HCT116 (cell line): Measurements from ENCODE around the gene CCL13. TPM values are rescaled to one million over a fixed set of nuclear protein-coding genes. Genes with fewer than 3 reads are reported as not detected.

Experiments used
- ATAC-seq: fragments of 200-7000 bp; cut with Tn5 transposase; 2 replicates; pipeline ENCODE4 v1.9.1; 2020; ENCODE audit warnings: mild to moderate bottlenecking, moderate library complexity
- BruUV-seq: library from RNA; stranded (reverse); fragments of 400-500 nt; replicated peaks from 2 replicates; lab custom pipeline; 2021; lab: Mats Ljungman, UMichigan
- CTCF ChIA-PET: fragments of 300-600 bp; sonication (Branson Sonifier 250); formaldehyde crosslinking; loops from one replicate; lab custom pipeline; 2021; ENCODE audit warnings: antibody characterized with exemption; lab: Charles Lee
- POLR2A ChIA-PET: fragments of 300-600, 350-600 bp; sonication (Branson Sonifier 250); formaldehyde crosslinking; loops from one replicate; lab custom pipeline; 2021; ENCODE audit warnings: antibody characterized with exemption; lab: Charles Lee
- RAD21 ChIA-PET, 2 experiments: fragments of 300-600 bp; sonication (Branson Sonifier 250); formaldehyde crosslinking; loops; one replicate each; lab custom pipeline; 2023; ENCODE audit warnings: low total read pairs in 2 of 2; ENCODE audit not compliant: uncharacterized antibody in 2 of 2, unreplicated experiment in 2 of 2, low non-redundant PET in 1 of 2; lab: Charles Lee
- DNase-seq: peaks from one replicate; pipeline ENCODE4 v3.0.0-alpha.2; 2010; ENCODE audit warnings: low read depth, low spot score
- H2AFZ ChIP-seq: fragments of 200-600 bp; shearing (Covaris generic), sonication (generic); 2 replicates; pipeline ENCODE4 v1.6.1; 2017; ENCODE audit warnings: low read depth, mixed run types, mixed read lengths, antibody characterized with exemption, low read length; ENCODE audit not compliant: poor library complexity, severe bottlenecking
- H3K27ac ChIP-seq: 2 replicates; pipeline ENCODE4 v1.5.1; 2012; ENCODE audit warnings: low read depth, low read length
- H3K27me3 ChIP-seq: fragments of 200-600 bp; sonication (generic); 2 replicates; pipeline ENCODE4 v1.6.1; 2016; ENCODE audit warnings: mixed run types, low read length, mixed read lengths; ENCODE audit not compliant: insufficient read depth
- H3K36me3 ChIP-seq, 2 experiments: fragments of 200-500 bp in 1 of 2; fragments of 200-600 bp in 1 of 2; sonication (Bioruptor generic) in 1 of 2; sonication (generic) in 1 of 2; 2 replicates each; pipeline versions ENCODE4 v1.5.1 to v1.6.1; 2014 to 2016; ENCODE audit warnings: low read length in 2 of 2, inconsistent platforms in 1 of 2, mixed read lengths in 1 of 2, mixed run types in 1 of 2; ENCODE audit not compliant: insufficient read depth in 2 of 2, control insufficient read depth in 1 of 2
- H3K4me1 ChIP-seq, 2 experiments: fragments of 200-600 bp in 1 of 2; sonication (generic) in 1 of 2; 2 replicates each; pipeline versions ENCODE4 v1.5.1 to v1.6.1; 2012 to 2017; ENCODE audit warnings: low read length in 2 of 2, inconsistent platforms in 1 of 2, mild to moderate bottlenecking in 1 of 2, mixed read lengths in 1 of 2, mixed run types in 1 of 2, moderate library complexity in 1 of 2; ENCODE audit not compliant: insufficient read depth in 2 of 2, control insufficient read depth in 1 of 2
- H3K4me2 ChIP-seq: fragments of 200-600 bp; sonication (generic); 2 replicates; pipeline ENCODE4 v1.6.1; 2017; ENCODE audit warnings: mixed run types, low read length, mixed read lengths
- H3K4me3 ChIP-seq, 2 experiments: fragments of 200-600 bp in 1 of 2; sonication (generic) in 1 of 2; replicated peaks in 1 of 2; 2 replicates each; pipeline ENCODE4 v1.5.1; 2011 to 2016; ENCODE audit warnings: low read length in 2 of 2, control low read depth in 1 of 2, low read depth in 1 of 2, mild to moderate bottlenecking in 1 of 2, mixed read lengths in 1 of 2, mixed run types in 1 of 2
- H3K79me2 ChIP-seq: fragments of 200-600 bp; sonication (generic); 2 replicates; pipeline ENCODE4 v1.6.1; 2017; ENCODE audit warnings: mild to moderate bottlenecking, mixed run types, low read length, moderate library complexity, mixed read lengths; ENCODE audit not compliant: insufficient read depth
- H3K9ac ChIP-seq: fragments of 200-600 bp; sonication (generic); 2 replicates; pipeline ENCODE4 v1.6.1; 2016; ENCODE audit warnings: low read length, mixed read lengths
- H3K9me2 ChIP-seq: fragments of 200-600 bp; sonication (generic), shearing (Covaris generic); 2 replicates; pipeline ENCODE4 v1.6.1; 2017; ENCODE audit warnings: mixed run types, mild to moderate bottlenecking, moderate library complexity; ENCODE audit not compliant: insufficient read depth
- H3K9me3 ChIP-seq, 2 experiments: fragments of 200-500 bp in 1 of 2; fragments of 200-600 bp in 1 of 2; sonication (Bioruptor generic) in 1 of 2; sonication (generic) in 1 of 2; 2 replicates each; pipeline ENCODE4 v1.6.1; 2014 to 2017; ENCODE audit warnings: low read length in 2 of 2, mixed read lengths in 2 of 2, inconsistent platforms in 1 of 2, low read depth in 1 of 2, mild to moderate bottlenecking in 1 of 2, mixed run types in 1 of 2, moderate library complexity in 1 of 2; ENCODE audit not compliant: control insufficient read depth in 1 of 2, insufficient read depth in 1 of 2
- H4K20me1 ChIP-seq: fragments of 200-600 bp; sonication (generic), shearing (Covaris generic); 2 replicates; pipeline ENCODE4 v1.6.1; 2017; ENCODE audit warnings: mixed run types, mild to moderate bottlenecking, moderate library complexity; ENCODE audit not compliant: insufficient read depth
- CBX3 ChIP-seq: IDR thresholded peaks from 2 replicates; pipeline ENCODE4 v1.6.1; 2012; ENCODE audit warnings: low read depth
- CEBPB ChIP-seq: IDR thresholded peaks from 2 replicates; pipeline ENCODE4 v1.6.1; 2012; ENCODE audit warnings: low read depth
- CTCF ChIP-seq, 3 experiments: fragments of 200-600 bp in 1 of 3; sonication (generic) in 1 of 3; IDR thresholded peaks in 2 of 3; conservative IDR thresholded peaks in 1 of 3; 2 replicates each; pipeline ENCODE4 v1.5.1; 2012 to 2017; ENCODE audit warnings: low read depth in 2 of 3, low read length in 2 of 3, antibody characterized with exemption in 1 of 3, borderline replicate concordance in 1 of 3, control low read depth in 1 of 3, mild to moderate bottlenecking in 1 of 3, mixed read lengths in 1 of 3, mixed run types in 1 of 3, moderate library complexity in 1 of 3; ENCODE audit not compliant: insufficient read depth in 1 of 3
- EGR1 ChIP-seq: IDR thresholded peaks from 2 replicates; pipeline ENCODE4 v1.6.1; 2012; ENCODE audit warnings: low read depth
- ELF1 ChIP-seq: IDR thresholded peaks from 2 replicates; pipeline ENCODE4 v1.6.1; 2012; ENCODE audit warnings: low read depth, borderline replicate concordance
- EZH2phosphoT487 ChIP-seq: fragments of 200-600 bp; IDR thresholded peaks from 2 replicates; pipeline ENCODE4 v1.6.1; 2018; ENCODE audit warnings: antibody characterized with exemption, borderline replicate concordance
- FOSL1 ChIP-seq: IDR thresholded peaks from 2 replicates; pipeline ENCODE4 v1.6.1; 2012; ENCODE audit warnings: low read depth
- JUND ChIP-seq: IDR thresholded peaks from 2 replicates; pipeline ENCODE4 v1.6.1; 2012
- MAX ChIP-seq: IDR thresholded peaks from 2 replicates; pipeline ENCODE4 v1.6.1; 2012
- POLR2A ChIP-seq: IDR thresholded peaks from 2 replicates; pipeline ENCODE4 v1.7.0; 2011; ENCODE audit warnings: borderline replicate concordance; ENCODE audit not compliant: insufficient read depth, insufficient read length; ENCODE audit errors: extremely low read depth
- RAD21 ChIP-seq: IDR thresholded peaks from 2 replicates; pipeline ENCODE4 v1.6.1; 2012; ENCODE audit warnings: low read depth, mild to moderate bottlenecking
- SP1 ChIP-seq: IDR thresholded peaks from 2 replicates; pipeline ENCODE4 v1.6.1; 2012; ENCODE audit warnings: low read depth
- SRF ChIP-seq: IDR thresholded peaks from 2 replicates; pipeline ENCODE4 v1.6.1; 2012; ENCODE audit warnings: low read depth
- TCF7L2 ChIP-seq: IDR thresholded peaks from 2 replicates; pipeline ENCODE4 v1.7.0; 2011; ENCODE audit warnings: borderline replicate concordance, inconsistent platforms; ENCODE audit not compliant: insufficient read depth, insufficient read length; ENCODE audit errors: extremely low read depth
- YY1 ChIP-seq: IDR thresholded peaks from 2 replicates; pipeline ENCODE4 v1.6.1; 2011; ENCODE audit warnings: low read length, low read depth, moderate library complexity, mild to moderate bottlenecking; ENCODE audit not compliant: insufficient replicate concordance; ENCODE audit errors: extremely low read depth
- ZFX ChIP-seq: fragments of 450-650 bp; IDR thresholded peaks from 2 replicates; pipeline ENCODE4 v1.6.1; 2017
- ZNF274 ChIP-seq: fragments of 200-500 bp; sonication (Bioruptor generic); IDR thresholded peaks from 2 replicates; pipeline ENCODE4 v1.6.1; 2014; ENCODE audit warnings: mild to moderate bottlenecking, low read depth, low read length, inconsistent platforms
- intact Hi-C: fragments of 100-400 bp; cut with micrococcal nuclease; formaldehyde crosslinking; loops from 2 replicates; pipeline ENCODE4 v1.10.0; 2022
- total RNA-seq: library from RNA; stranded (reverse); gene quantifications from one replicate; pipeline ENCODE4 v1.2.1, GENCODE V29; 2021; ENCODE audit not compliant: unreplicated experiment
- TF ChIP-seq, protein P1 (sequence below): IDR thresholded peaks from 2 replicates; pipeline ENCODE4 v1.6.1; 2012

The CCL13 gene
- total RNA-seq, 1 experiment from 2014 or later = not detected

GRCh38 chr17:34370376-34370996 lies 14.2 kb downstream of the CCL13 start:
- intact Hi-C loops = no loop called here
- no peaks in the 10 kb centered on the region for H3K9me2 ChIP-seq
- peaks cover 9% of the 10 kb centered on the region; the same call in 1 of the 2 replicates for H3K27me3 ChIP-seq
- ChIA-PET POLR2A (no interaction called here), RAD21 (no interaction called here), CTCF (interaction anchor here (3.8 kb wide), 1 partner anchor 9 kb away, joined by 14 read pairs; no protein-coding TSS in a partner anchor)
- no peaks in the 10 kb centered on the region for H3K9me3 ChIP-seq
- BruUV-seq = no TSS peak
- H3K36me3 ChIP-seq = no peaks in the 10 kb centered on the region
- DNase-seq = no peak
- H2AFZ ChIP-seq = no peak overlapping the region
- no peak overlapping the region for H3K4me2 ChIP-seq
- H3K4me1 ChIP-seq = no peaks in the 10 kb centered on the region
- no peaks in the 10 kb centered on the region for H3K79me2 ChIP-seq
- no peak for ATAC-seq
- H3K9ac ChIP-seq = no peak overlapping the region
- no peak overlapping the region for H3K27ac ChIP-seq
- no peak overlapping the region for H3K4me3 ChIP-seq
- H4K20me1 ChIP-seq = no peaks in the 10 kb centered on the region
- TF ChIP-seq EZH2phosphoT487 = no peak
- no peak for TF ChIP-seq CEBPB
- no peak for TF ChIP-seq EGR1
- no peak for TF ChIP-seq JUND
- TF ChIP-seq POLR2A = no peak
- TF ChIP-seq ELF1 = no peak
- TF ChIP-seq FOSL1 = no peak
- TF ChIP-seq, protein P1, sequence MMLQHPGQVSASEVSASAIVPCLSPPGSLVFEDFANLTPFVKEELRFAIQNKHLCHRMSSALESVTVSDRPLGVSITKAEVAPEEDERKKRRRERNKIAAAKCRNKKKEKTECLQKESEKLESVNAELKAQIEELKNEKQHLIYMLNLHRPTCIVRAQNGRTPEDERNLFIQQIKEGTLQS = no peak
- TF ChIP-seq CTCF (IDR thresholded peaks at IDR 0.05 in 2 of 3, conservative IDR thresholded peaks at IDR 0.05 in 1 of 3; ENCODE audit: borderline replicate concordance in 1 of 3, insufficient read depth in 1 of 3, low read depth in 2 of 3, low read length in 2 of 3) = no peak
- TF ChIP-seq ZFX = no peak
- TF ChIP-seq CBX3 = no peak
- TF ChIP-seq ZNF274 = no peak
- TF ChIP-seq MAX = no peak
- TF ChIP-seq SRF = no peak
- no peak for TF ChIP-seq YY1
- no peak for TF ChIP-seq TCF7L2
- no peak for TF ChIP-seq RAD21
- TF ChIP-seq SP1 = no peak
